HepG2 (cell line): Measurements from ENCODE around the gene POLD3. TPM values are rescaled to one million over a fixed set of nuclear protein-coding genes. Genes with fewer than 3 reads are reported as not detected.

Experiments
- ATAC-seq: fragments of 200-7000 bp; cut with Tn5 transposase; 3 replicates; pipeline ENCODE4 v1.9.1; 2020; ENCODE audit warnings: mild to moderate bottlenecking, moderate library complexity
- BruUV-seq: library from RNA; stranded (reverse); fragments of 400-500 nt; replicated peaks from 2 replicates; lab custom pipeline; 2021; lab: Mats Ljungman, UMichigan
- CTCF ChIA-PET: fragments of 300-600 bp; formaldehyde crosslinking; extraction: SDS; loops from one replicate; lab custom pipeline; 2021; ENCODE audit warnings: low total read pairs, inconsistent platforms, low intra/inter-chr PET ratio; lab: Yijun Ruan, JAX
- POLR2A ChIA-PET: fragments of 350-600 bp; sonication (Branson Sonifier 250); formaldehyde crosslinking; loops from one replicate; lab custom pipeline; 2020; ENCODE audit warnings: antibody characterized with exemption, inconsistent platforms; lab: Yijun Ruan, JAX
- DNase-seq: peaks from one replicate; pipeline ENCODE4 v3.0.0-alpha.2; 2015; ENCODE audit warnings: low spot score
- FAIRE-seq: peaks from 3 replicates; lab custom pipeline; 2011; peaks lifted over from hg19 to GRCh38; lab: Jason Lieb, UNC
- H2AFZ ChIP-seq: one replicate; pipeline ENCODE4 v1.6.1; 2011; ENCODE audit warnings: low read length, inconsistent platforms
- H3K27ac ChIP-seq: fragments of 300-600 bp; 3 replicates; pipeline ENCODE4 v1.8.0; 2011; ENCODE audit warnings: mixed run types, mild to moderate bottlenecking, mixed read lengths, low read length, inconsistent platforms; ENCODE audit not compliant: insufficient read depth; ENCODE audit errors: extremely low read length
- H3K27me3 ChIP-seq, 2 experiments: fragments of 200-600 bp in 1 of 2; 2 replicates in 1 of 2; 3 replicates in 1 of 2; pipeline versions ENCODE4 v1.6.0 to v1.8.0; 2011; ENCODE audit warnings: low read length in 2 of 2, mild to moderate bottlenecking in 2 of 2, moderate library complexity in 2 of 2, inconsistent platforms in 1 of 2; ENCODE audit not compliant: insufficient read depth in 2 of 2, control insufficient read depth in 1 of 2
- H3K36me3 ChIP-seq, 2 experiments: fragments of 200-600 bp in 1 of 2; replicated peaks in 1 of 2; 2 replicates in 1 of 2; 3 replicates in 1 of 2; pipeline versions ENCODE4 v1.5.1 to v1.8.0; 2011; ENCODE audit warnings: low read length in 2 of 2, inconsistent platforms in 1 of 2; ENCODE audit not compliant: insufficient read depth in 2 of 2, control insufficient read depth in 1 of 2
- H3K4me1 ChIP-seq: 2 replicates; pipeline ENCODE4 v1.5.1; 2012; ENCODE audit warnings: low read length, inconsistent platforms; ENCODE audit not compliant: insufficient read depth
- H3K4me2 ChIP-seq: 2 replicates; pipeline ENCODE4 v1.6.0; 2011; ENCODE audit warnings: low read depth, low read length, inconsistent platforms
- H3K4me3 ChIP-seq, 3 experiments: fragments of 200-600 bp in 1 of 3; sonication (generic), shearing (Covaris generic) in 1 of 3; replicated peaks in 1 of 3; 2 replicates each; pipeline ENCODE4 v1.5.1; 2011 to 2016; ENCODE audit warnings: low read length in 3 of 3, inconsistent platforms in 2 of 3, low read depth in 2 of 3, mild to moderate bottlenecking in 2 of 3, control low read depth in 1 of 3, mixed read lengths in 1 of 3; ENCODE audit not compliant: insufficient read depth in 1 of 3
- H3K79me2 ChIP-seq: one replicate; pipeline ENCODE4 v1.6.1; 2011; ENCODE audit warnings: low read length, inconsistent platforms; ENCODE audit not compliant: insufficient read depth
- H3K9ac ChIP-seq: 2 replicates; pipeline ENCODE4 v1.6.0; 2011; ENCODE audit warnings: mild to moderate bottlenecking, low read depth, low read length, inconsistent platforms; ENCODE audit not compliant: insufficient read depth
- H3K9me3 ChIP-seq: 2 replicates; pipeline ENCODE4 v1.5.1; 2012; ENCODE audit warnings: mild to moderate bottlenecking, low read length
- H4K20me1 ChIP-seq: 2 replicates; pipeline ENCODE4 v1.6.0; 2011; ENCODE audit warnings: inconsistent platforms, mild to moderate bottlenecking, low read length, moderate library complexity; ENCODE audit not compliant: insufficient read depth
- CBFB ChIP-seq: sonication (generic); formaldehyde crosslinking; IDR thresholded peaks from 2 replicates; pipeline ENCODE4 v1.4.0; 2020; ENCODE audit warnings: missing genetic modification reagents
- HNF1A ChIP-seq, 2 experiments: sonication (generic) in 1 of 2; formaldehyde crosslinking in 1 of 2; IDR thresholded peaks; 2 replicates each; pipeline versions ENCODE4 v1.4.0 to v1.6.1; 2016 to 2020; ENCODE audit warnings: borderline replicate concordance in 1 of 2, low read depth in 1 of 2, mild to moderate bottlenecking in 1 of 2, missing genetic modification reagents in 1 of 2
- HNF4G ChIP-seq, 2 experiments: sonication (generic) in 1 of 2; formaldehyde crosslinking in 1 of 2; IDR thresholded peaks; 2 replicates each; pipeline versions ENCODE4 v1.4.0 to v1.6.1; 2011 to 2020; ENCODE audit warnings: borderline replicate concordance in 2 of 2, low read depth in 2 of 2, mild to moderate bottlenecking in 2 of 2, low read length in 1 of 2, missing genetic modification reagents in 1 of 2, moderate library complexity in 1 of 2
- MAF1 ChIP-seq: sonication (generic); formaldehyde crosslinking; IDR thresholded peaks from 2 replicates; pipeline ENCODE4 v1.5.0; 2020; ENCODE audit warnings: missing genetic modification reagents, borderline replicate concordance
- MED8 ChIP-seq: sonication (generic); formaldehyde crosslinking; IDR thresholded peaks from 2 replicates; pipeline ENCODE4 v1.8.1; 2023; ENCODE audit warnings: mild to moderate bottlenecking, missing genetic modification reagents; ENCODE audit not compliant: insufficient replicate concordance
- MTF2 ChIP-seq: sonication (generic); formaldehyde crosslinking; IDR thresholded peaks from 2 replicates; pipeline ENCODE4 v1.5.0; 2020; ENCODE audit warnings: missing genetic modification reagents, borderline replicate concordance
- SETDB1 ChIP-seq: sonication (generic); formaldehyde crosslinking; IDR thresholded peaks from 2 replicates; pipeline ENCODE4 v1.5.1; 2020; ENCODE audit warnings: missing genetic modification reagents, mild to moderate bottlenecking, borderline replicate concordance
- SNAPC5 ChIP-seq: sonication (generic); formaldehyde crosslinking; IDR thresholded peaks from 2 replicates; pipeline ENCODE4 v1.8.1; 2023; ENCODE audit warnings: mild to moderate bottlenecking, missing genetic modification reagents, borderline replicate concordance
- TBX3 ChIP-seq: fragments of 450-650 bp; IDR thresholded peaks from 2 replicates; pipeline ENCODE4 v1.6.1; 2017; ENCODE audit warnings: antibody characterized with exemption, mild to moderate bottlenecking, inconsistent platforms, borderline replicate concordance
- ZBTB10 ChIP-seq: sonication (generic); formaldehyde crosslinking; IDR thresholded peaks from 2 replicates; pipeline ENCODE4 v1.4.0; 2020; ENCODE audit warnings: missing genetic modification reagents, borderline replicate concordance
- ZBTB42 ChIP-seq: sonication (generic); formaldehyde crosslinking; IDR thresholded peaks from 2 replicates; pipeline ENCODE4 v1.5.0; 2020; ENCODE audit warnings: mild to moderate bottlenecking, missing genetic modification reagents
- ZKSCAN1 ChIP-seq: fragments of 150-350 bp; IDR thresholded peaks from 2 replicates; pipeline ENCODE4 v1.6.1; 2014; ENCODE audit warnings: low read length
- ZNF607 ChIP-seq: sonication (generic); formaldehyde crosslinking; IDR thresholded peaks from 2 replicates; pipeline ENCODE4 v1.5.1; 2020; ENCODE audit warnings: missing genetic modification reagents, mild to moderate bottlenecking, borderline replicate concordance
- ZNF703 ChIP-seq: sonication (generic); formaldehyde crosslinking; IDR thresholded peaks from 2 replicates; pipeline ENCODE4 v1.5.1; 2020; ENCODE audit warnings: missing genetic modification reagents, mild to moderate bottlenecking, moderate library complexity, borderline replicate concordance
- ZNF768 ChIP-seq: sonication (generic); formaldehyde crosslinking; IDR thresholded peaks from 2 replicates; pipeline ENCODE4 v1.4.0; 2020; ENCODE audit warnings: missing genetic modification reagents
- ZSCAN29 ChIP-seq: sonication (generic); formaldehyde crosslinking; conservative IDR thresholded peaks from 2 replicates; pipeline ENCODE4 v1.4.0; 2020; ENCODE audit warnings: mild to moderate bottlenecking, missing genetic modification reagents
- WGBS: methylation state at CpG from one replicate; pipeline ENCODE4 v1.1.6; 2017; ENCODE audit warnings: low lambda C conversion rate; 5-methylcytosine and 5-hydroxymethylcytosine counted together
- in situ Hi-C: cut with HindIII; loops from 2 replicates; pipeline ENCODE4 v1.10.0; 2017; ENCODE audit warnings: low pct_unique_long_range_greater_than_20kb; ENCODE audit not compliant: extremely low pct_ligation_motif_present
- intact Hi-C: fragments of 100-400 bp; cut with micrococcal nuclease; formaldehyde crosslinking; loops from one replicate; pipeline ENCODE4 v1.10.0; 2022; ENCODE audit not compliant: unreplicated experiment
- polyA plus RNA-seq, 8 experiments: library from polyadenylated mRNA; depleted of rRNA in 3 of 8; stranded (reverse) in 7 of 8; unstranded in 1 of 8; fragments of >200 nt; fragmentation: Illumina TruSeq in 4 of 8; extraction: Trizol in 4 of 8; gene quantifications; 2 replicates each; pipeline versions ENCODE4 v1.2.1 to v1.2.3, GENCODE V29; 2011 to 2016; ENCODE audit warnings: low read depth in 4 of 8, missing spikeins in 1 of 8, mixed read lengths in 1 of 8; ENCODE audit not compliant: insufficient read depth in 1 of 8
- total RNA-seq, 5 experiments: library from RNA; depleted of rRNA; stranded (reverse); fragments of >200 nt; fragmentation: Illumina TruSeq; extraction: Trizol; gene quantifications; 2 replicates each; pipeline ENCODE4 v1.2.3, GENCODE V29; 2016; ENCODE audit warnings: low read depth in 1 of 5

The POLD3 gene
- total and polyA plus RNA-seq, 2 of the 13 experiments (the other 11 are each of a cell fraction or from before 2014, with no cell fraction given), result 6.3 to 18.9 TPM

GRCh38 chr11:74639533-74639932 is 47.2 kb downstream of the POLD3 start (continued):
- TF ChIP-seq HNF1A (IDR thresholded peaks at IDR 0.05; ENCODE audit: low read depth) (no peak), HNF1A (CRISPR knock-in tag; IDR thresholded peaks at IDR 0.05; ENCODE audit: borderline replicate concordance) (no peak)

- Histone ChIP-seq H3K9ac (no peak overlapping the region), H3K79me2 (no peaks in the 10 kb centered on the region), H3K4me3 (no peak overlapping the region), H3K4me2 (no peak overlapping the region), H3K4me1 (no peaks in the 10 kb centered on the region), H2AFZ (no peak overlapping the region), H3K9me3 (no peaks in the 10 kb centered on the region), H3K27ac (no peak overlapping the region), H3K36me3 (peaks cover 7 to 23% of the 10 kb centered on the region in 2 experiments; a peak in 4 of 5 replicates), H4K20me1 (no peaks in the 10 kb centered on the region), H3K27me3 (no peaks in the 10 kb centered on the region)
- ChIA-PET CTCF (no interaction called here), POLR2A (no interaction called here)
- intact Hi-C loops, result no loop called here
- ATAC-seq (no peak), FAIRE-seq (no peak), DNase-seq (no peak)
- BruUV-seq, result no TSS peak
- 93% methylated on average over 8 of the region's 8 CpGs for WGBS
- in situ Hi-C loops, result no loop called here
- TF ChIP-seq SNAPC5 (CRISPR knock-in tag) (no peak), ZNF607 (no peak), CBFB (no peak), MAF1 (CRISPR knock-in tag) (no peak), ZNF768 (no peak), TBX3 (no peak), ZKSCAN1 (no peak), HNF4G (IDR thresholded peaks at IDR 0.05; ENCODE audit: borderline replicate concordance, low read depth, low read length) (no peak), HNF4G (CRISPR knock-in tag; IDR thresholded peaks at IDR 0.05; ENCODE audit: borderline replicate concordance, low read depth) (no peak), ZBTB42 (CRISPR knock-in tag) (no peak), ZBTB10 (CRISPR knock-in tag) (no peak), MED8 (no peak), SETDB1 (CRISPR knock-in tag) (no peak), ZSCAN29 (CRISPR knock-in tag) (no peak), MTF2 (CRISPR knock-in tag) (no peak), ZNF703 (CRISPR knock-in tag) (no peak)
These were observed 48.9 kb downstream of the POLD3 start for GRCh38 chr11:74641289-74641688.
